ENCODE results near the gene CSNK2A3. TPM values are rescaled to one million over a fixed set of nuclear protein-coding genes. Genes with fewer than 3 reads are reported as not detected.

CSNK2A3 gene
- total RNA-seq, 2 experiments from 2014 or later = 0.63 to 0.82 TPM

DNA sequence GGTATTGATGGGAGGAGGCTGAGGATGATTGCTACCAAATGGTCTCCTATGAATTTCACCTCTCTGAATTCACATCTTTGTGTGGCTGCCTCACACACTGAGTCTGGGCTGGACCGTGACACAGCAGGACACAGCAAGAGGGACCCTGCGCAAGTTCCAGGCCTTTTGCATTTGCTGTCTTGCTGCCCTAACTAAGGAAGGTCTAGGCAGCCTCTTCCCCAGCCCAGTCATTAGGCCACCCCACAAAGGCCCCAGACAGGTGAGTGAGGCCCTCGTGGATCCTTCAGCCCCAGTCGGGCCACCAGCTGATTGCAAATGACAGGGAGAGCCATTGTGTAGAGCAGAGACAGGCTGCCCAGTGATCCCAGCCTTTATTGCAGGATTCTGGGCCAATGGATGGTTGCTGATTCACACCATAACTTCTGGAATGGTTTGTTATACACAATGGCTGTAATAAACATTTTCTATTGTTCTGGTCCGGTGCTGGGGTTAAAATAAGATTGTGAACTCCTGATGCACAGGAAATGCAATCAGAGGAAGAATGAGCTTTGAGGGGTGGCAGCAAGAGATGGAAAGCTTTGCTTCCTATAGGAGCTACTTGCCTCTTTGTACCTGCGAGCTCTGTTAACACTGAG, 28.5 kb upstream of the CSNK2A3 start:
- no TSS peak for BruUV-seq (replicated peaks)
- Histone ChIP-seq H3K4me1 (ENCODE audit: insufficient read depth, low read length, poor library complexity, severe bottlenecking) (no peaks in the 10 kb centered on the region), H3K4me2 (ENCODE audit: low read length) (no peak overlapping the region), H4K20me1 (ENCODE audit: insufficient read depth, low read length) (no peaks in the 10 kb centered on the region), H3K9me2 (ENCODE audit: insufficient read depth, low read length) (no peaks in the 10 kb centered on the region), H3K27ac (ENCODE audit: low read depth, low read length, poor library complexity, severe bottlenecking) (no peak overlapping the region), H3K9me3 (ENCODE audit: low read length) (no peaks in the 10 kb centered on the region), H3K79me2 (ENCODE audit: insufficient read depth, low read depth, low read length) (no peaks in the 10 kb centered on the region), H3K36me3 (ENCODE audit: insufficient read depth, low read length) (no peaks in the 10 kb centered on the region), H2AFZ (ENCODE audit: low read length) (no peak overlapping the region), H3K4me3 (ENCODE audit: low read depth, low read length, poor library complexity, severe bottlenecking) (no peak overlapping the region)
- ChIA-PET CTCF (ENCODE audit: unreplicated experiment) (no interaction called here), POLR2A (interaction anchor here (0.6 to 0.8 kb wide), 2 partner anchors 8 to 110 kb away, joined by 3 read pairs; no protein-coding TSS in a partner anchor)
- intact Hi-C loops (cut with micrococcal nuclease; ENCODE audit: unreplicated experiment) = no loop called here
- DNase-seq (ENCODE audit: low spot score) = no peak
- TF ChIP-seq EZH2phosphoT487 (IDR thresholded peaks at IDR 0.05; ENCODE audit: borderline replicate concordance, low read depth, low read length) (no peak), CTCF (conservative IDR thresholded peaks at IDR 0.05; ENCODE audit: low read length) (no peak)

GRCh38 chr11:11380883-11381282, 27.8 kb upstream of the CSNK2A3 start:
- no peaks in the 10 kb centered on the region for H3K79me2 ChIP-seq (ENCODE audit: insufficient read depth, low read depth, low read length)
- no peaks in the 10 kb centered on the region for H3K36me3 ChIP-seq (ENCODE audit: insufficient read depth, low read length)
- BruUV-seq (replicated peaks) = no TSS peak
- TF ChIP-seq CTCF (conservative IDR thresholded peaks at IDR 0.05; ENCODE audit: low read length) (no peak), EZH2phosphoT487 (IDR thresholded peaks at IDR 0.05; ENCODE audit: borderline replicate concordance, low read depth, low read length) (no peak)
- no peaks in the 10 kb centered on the region for H3K4me1 ChIP-seq (ENCODE audit: insufficient read depth, low read length, poor library complexity, severe bottlenecking)
- no peaks in the 10 kb centered on the region for H3K9me3 ChIP-seq (ENCODE audit: low read length)
- ChIA-PET CTCF (ENCODE audit: unreplicated experiment) (no interaction called here), POLR2A (interaction anchor here (0.6 kb wide), 1 partner anchor 110 kb away, joined by 3 read pairs; no protein-coding TSS in a partner anchor)
- no peak overlapping the region for H3K4me2 ChIP-seq (ENCODE audit: low read length)
- H3K9me2 ChIP-seq (ENCODE audit: insufficient read depth, low read length) = no peaks in the 10 kb centered on the region
- H3K27ac ChIP-seq (ENCODE audit: low read depth, low read length, poor library complexity, severe bottlenecking) = no peak overlapping the region
- no peak overlapping the region for H2AFZ ChIP-seq (ENCODE audit: low read length)
- no peak for DNase-seq (ENCODE audit: low spot score)
- no peaks in the 10 kb centered on the region for H4K20me1 ChIP-seq (ENCODE audit: insufficient read depth, low read length)
- intact Hi-C loops (cut with micrococcal nuclease; ENCODE audit: unreplicated experiment) = no loop called here
- H3K4me3 ChIP-seq (ENCODE audit: low read depth, low read length, poor library complexity, severe bottlenecking) = no peak overlapping the region

GRCh38 chr11:11380340-11380739, 27.3 kb upstream of the CSNK2A3 start:
- no peak overlapping the region for H3K4me3 ChIP-seq (ENCODE audit: low read depth, low read length, poor library complexity, severe bottlenecking)
- H3K9me3 ChIP-seq (ENCODE audit: low read length) = no peaks in the 10 kb centered on the region
- no TSS peak for BruUV-seq (replicated peaks)
- H3K9me2 ChIP-seq (ENCODE audit: insufficient read depth, low read length) = no peaks in the 10 kb centered on the region
- ChIA-PET CTCF (ENCODE audit: unreplicated experiment) (no interaction called here), POLR2A (no interaction called here)
- DNase-seq (ENCODE audit: low spot score) = no peak
- no peaks in the 10 kb centered on the region for H4K20me1 ChIP-seq (ENCODE audit: insufficient read depth, low read length)
- H3K79me2 ChIP-seq (ENCODE audit: insufficient read depth, low read depth, low read length) = no peaks in the 10 kb centered on the region
- no peak for TF ChIP-seq EZH2phosphoT487 (IDR thresholded peaks at IDR 0.05; ENCODE audit: borderline replicate concordance, low read depth, low read length)
- TF ChIP-seq CTCF (conservative IDR thresholded peaks at IDR 0.05; ENCODE audit: low read length) = no peak
- H3K27ac ChIP-seq (ENCODE audit: low read depth, low read length, poor library complexity, severe bottlenecking) = no peak overlapping the region
- H3K36me3 ChIP-seq (ENCODE audit: insufficient read depth, low read length) = no peaks in the 10 kb centered on the region
- H3K4me1 ChIP-seq (ENCODE audit: insufficient read depth, low read length, poor library complexity, severe bottlenecking) = no peaks in the 10 kb centered on the region
- no peak overlapping the region for H3K4me2 ChIP-seq (ENCODE audit: low read length)
- intact Hi-C loops (cut with micrococcal nuclease; ENCODE audit: unreplicated experiment) = no loop called here
- no peak overlapping the region for H2AFZ ChIP-seq (ENCODE audit: low read length)
